Measurements from ENCODE around the gene SMS.
"Not testable (repeated sequence)": the region's sequence is repeated elsewhere in the genome, so short reads cannot be mapped to it uniquely, and the experiment has no call there.

The SMS gene

DNA sequence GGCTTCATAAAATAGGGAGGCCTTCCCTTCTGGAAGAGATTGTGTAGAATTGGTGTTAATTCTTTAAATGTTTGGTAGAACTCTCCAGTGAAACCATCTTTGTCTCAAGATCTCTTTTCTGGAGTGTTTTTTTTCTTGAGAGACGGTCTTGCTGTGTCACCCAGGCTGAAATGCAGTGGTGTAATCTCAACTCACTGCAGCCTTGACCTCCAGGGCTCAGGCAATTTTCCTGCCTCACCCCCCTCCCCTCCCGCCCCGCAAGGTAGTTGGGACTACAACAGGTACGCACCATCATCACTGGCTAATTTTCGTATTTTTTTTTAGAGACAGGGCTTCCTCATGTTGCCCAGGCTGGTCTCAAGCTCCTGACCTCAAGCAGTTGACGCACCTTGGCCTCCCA lies 12.1 kb downstream of the SMS start:
- DNase-seq, result no peak

DNA sequence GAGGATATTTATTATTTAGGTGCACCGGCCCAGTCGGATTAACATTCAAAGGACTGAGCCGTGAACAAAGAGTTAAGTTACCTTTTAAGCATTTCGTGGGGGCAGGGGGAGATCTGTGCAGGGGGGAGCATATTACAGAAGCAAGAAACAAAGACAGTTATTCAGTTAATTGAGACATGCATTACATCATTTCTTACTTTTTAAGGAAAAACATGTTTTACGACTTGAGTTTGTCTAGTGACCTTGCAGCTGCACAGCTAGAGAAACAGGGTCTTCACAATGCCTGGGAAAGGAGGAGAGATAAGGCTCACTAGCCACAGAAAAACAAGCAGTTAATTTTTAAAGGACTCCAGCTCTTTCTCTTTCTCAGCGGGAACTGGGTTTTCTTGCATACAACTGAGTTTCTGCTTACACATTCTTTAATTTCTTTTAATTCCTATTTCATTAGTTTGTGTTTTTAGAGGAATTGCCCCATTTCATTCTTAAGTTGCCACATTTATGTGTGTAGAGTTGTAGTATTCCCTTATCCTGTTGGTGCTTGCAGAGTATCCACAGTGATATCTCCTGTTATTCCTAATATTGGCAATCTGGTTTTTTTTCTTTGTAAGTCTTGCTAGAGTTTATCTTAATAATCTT lies 12.8 kb downstream of the SMS start:
- not testable (repeated sequence) for DNase-seq

DNA sequence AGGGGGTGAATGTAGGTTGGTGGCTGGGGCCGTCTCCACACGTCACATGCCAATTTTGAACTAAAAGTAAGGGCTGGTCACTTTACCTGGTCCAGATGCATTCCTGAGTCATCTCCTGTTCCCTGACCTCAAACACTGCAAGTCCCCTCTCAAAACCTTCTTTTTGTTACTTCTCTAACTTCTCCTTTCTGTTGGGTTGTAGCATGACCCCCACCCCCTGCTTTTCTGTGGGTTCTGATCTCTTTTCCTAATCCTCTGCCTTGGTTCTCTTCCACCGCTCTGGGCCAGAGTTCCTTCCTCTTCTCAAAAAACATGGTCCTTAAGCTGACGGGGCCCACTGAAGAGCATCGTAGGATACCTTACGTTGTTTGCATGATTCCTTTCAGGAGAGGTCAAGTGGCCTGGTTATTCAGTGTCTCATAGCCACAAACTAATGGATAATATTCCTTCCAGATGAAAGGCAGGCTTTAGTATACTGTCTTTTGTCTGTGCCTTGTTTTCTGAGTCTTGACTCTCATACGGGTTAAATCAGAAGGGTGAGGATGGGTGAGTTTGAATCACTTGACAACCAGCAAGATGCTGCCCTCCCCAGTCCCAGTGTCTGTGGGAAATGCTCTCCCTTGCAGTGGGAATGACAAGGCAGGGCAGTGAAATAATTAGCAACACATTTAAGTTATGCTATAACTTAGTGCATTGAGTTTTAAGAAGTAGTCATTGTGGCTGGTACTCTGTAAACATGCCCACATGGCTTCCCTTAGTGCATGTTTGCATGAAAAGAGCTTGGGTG lies 15.1 kb downstream of the SMS start:
- no peak for DNase-seq

- DNase-seq, result no peak
These were observed 16.3 kb downstream of the SMS start for GRCh38 chrX:21956783-21957182.

GRCh38 chrX:21958187-21958586 lies 17.7 kb downstream of the SMS start:
- no peak for DNase-seq

DNA sequence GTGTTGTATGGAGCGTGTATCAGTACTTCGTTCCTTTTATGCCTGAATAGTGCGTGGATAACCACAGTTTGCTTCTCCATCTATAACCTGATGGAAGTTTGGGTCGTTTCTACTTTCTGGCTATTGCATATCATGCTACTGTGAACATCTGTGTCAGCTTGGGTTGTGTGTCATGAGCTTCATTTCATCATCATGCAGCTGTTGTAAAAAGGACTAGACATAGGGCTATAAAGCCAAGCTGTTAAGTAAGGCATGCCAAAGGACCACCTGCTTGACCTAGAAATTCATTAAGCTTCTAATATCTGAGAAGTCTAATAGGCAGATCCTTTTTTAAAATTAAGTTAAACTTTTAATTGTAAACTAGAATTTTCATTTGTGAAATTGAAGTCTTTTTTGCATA lies 18.4 kb downstream of the SMS start:
- peak in 1 of 2 experiments; percentile 49 for DNase-seq

- no peak for DNase-seq
These were observed 19.0 kb downstream of the SMS start for GRCh38 chrX:21959362-21960051.

- no peak for DNase-seq
These were observed 20.3 kb downstream of the SMS start for GRCh38 chrX:21960569-21961541.

GRCh38 chrX:21962361-21962760 lies 21.9 kb downstream of the SMS start:
- no peak for DNase-seq

GRCh38 chrX:21963269-21963668 lies 22.8 kb downstream of the SMS start:
- no peak for DNase-seq

DNA sequence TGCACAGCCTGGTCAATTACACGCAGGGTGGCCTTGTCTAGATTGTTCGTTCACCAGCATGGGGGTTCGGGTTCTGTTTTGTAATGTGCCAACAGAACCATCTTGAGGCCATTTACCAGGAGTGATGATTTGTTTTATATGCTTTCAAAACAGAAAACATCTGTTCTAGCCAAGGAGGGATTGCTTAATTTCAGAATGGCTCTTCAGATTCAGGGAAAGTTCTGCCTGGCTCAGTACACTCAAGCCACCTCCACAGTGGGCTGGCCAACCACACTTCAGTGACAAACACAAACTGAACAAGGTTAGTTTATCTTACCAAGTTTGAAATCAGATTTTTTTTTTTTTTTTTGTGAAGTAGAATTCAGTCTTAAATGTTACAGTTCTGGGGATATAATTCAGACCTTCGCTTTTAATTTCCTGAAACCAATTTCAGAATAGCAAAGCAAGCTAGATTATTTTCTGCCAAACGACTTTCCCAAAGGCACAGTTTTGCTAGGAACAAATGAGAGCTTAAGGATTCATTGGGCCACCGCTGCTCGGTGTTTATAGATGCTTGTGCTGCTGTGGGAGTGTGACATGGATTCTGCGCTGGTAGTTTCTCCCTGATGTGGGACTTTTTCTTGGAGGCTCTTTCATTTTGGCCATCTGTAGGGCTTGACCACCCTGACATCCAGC lies 23.4 kb downstream of the SMS start:
- peak in 1 of 2 experiments; percentile 47 for DNase-seq

- DNase-seq, result no peak
These were observed 26.4 kb downstream of the SMS start for GRCh38 chrX:21966866-21967265.

- no peak for DNase-seq
These were observed 27.8 kb downstream of the SMS start for GRCh38 chrX:21968333-21968732.

DNA sequence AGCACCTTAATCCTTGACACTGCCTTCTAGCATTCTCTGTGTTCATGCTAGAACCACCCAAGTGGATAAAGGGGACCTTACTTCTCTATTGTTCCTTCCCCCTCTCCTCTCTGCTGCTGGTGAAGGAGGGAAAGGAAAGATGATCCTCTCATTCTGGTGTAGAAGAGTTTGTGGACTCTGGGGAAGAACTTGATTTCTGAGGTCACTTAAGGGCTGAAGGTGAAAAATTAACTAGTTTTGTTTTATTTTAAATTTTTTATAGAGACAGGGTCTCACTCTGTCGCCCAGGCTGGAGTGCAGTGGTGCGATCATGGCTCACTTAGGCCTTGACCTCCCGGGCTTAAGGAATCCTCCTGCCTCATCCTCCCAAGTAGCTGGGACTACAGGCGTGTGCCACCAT lies 29.8 kb downstream of the SMS start:
- no peak for DNase-seq

GRCh38 chrX:21972046-21972445 lies 31.5 kb downstream of the SMS start:
- no peak for DNase-seq

DNA sequence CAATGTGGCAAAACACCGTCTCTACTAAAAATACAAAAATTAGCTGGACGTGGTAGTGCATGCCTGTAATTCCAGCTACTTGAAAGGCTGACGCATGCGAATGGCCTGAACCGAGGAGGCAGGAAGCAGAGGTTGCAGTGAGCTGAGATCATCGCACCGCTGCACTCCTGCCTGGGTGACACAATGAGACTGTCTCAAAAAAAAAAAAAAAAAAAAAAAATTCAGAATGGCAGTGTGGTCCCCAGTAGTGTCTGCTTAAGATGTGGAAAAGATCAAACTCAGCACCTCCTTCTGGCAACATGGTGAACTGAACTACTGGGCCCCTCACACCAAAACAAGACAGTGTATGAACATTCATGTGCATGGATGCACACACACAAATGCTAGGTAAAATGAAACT lies 32.2 kb downstream of the SMS start:
- DNase-seq, result no peak

GRCh38 chrX:21973321-21974010 lies 33.0 kb downstream of the SMS start:
- DNase-seq, result no peak

DNA sequence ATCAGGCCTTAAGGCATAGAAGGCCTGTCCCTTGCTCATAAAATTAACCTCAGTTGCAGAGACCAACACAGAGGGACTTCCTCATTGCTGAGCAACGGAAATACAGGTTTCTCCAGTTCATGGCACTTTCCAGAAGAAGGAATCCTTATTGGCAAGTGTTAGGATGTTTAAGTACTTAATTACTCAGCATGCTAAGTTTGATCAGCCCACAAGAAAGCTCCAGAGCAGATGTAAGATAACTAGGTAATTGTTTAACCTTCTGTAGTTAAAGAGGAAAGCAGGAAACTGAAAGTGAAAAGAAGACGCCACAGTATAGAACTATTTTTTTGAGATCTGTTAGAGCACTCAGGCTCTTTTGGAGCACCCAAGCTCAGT lies 33.5 kb downstream of the SMS start:
- DNase-seq, result no peak

DNA sequence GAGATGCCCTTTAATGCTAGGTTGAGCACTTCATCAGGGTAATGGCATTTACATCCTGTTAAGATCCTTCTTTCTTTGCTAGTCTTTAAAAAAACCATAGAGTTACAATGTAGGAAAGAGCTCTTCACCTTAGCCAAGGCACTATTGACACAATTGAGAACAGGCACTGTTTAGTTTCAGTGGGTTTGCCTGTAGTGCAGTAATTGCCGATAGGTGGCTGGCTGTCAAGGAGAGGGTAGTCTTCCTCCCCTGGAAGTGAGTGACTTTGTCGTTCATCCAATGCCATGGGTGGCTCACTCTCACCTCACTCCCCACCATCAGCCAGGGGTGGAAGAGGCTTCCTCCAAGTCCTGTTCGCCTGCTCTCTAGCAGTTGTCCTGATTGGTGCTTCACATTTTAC lies 34.7 kb downstream of the SMS start:
- no peak for DNase-seq

GRCh38 chrX:21975812-21976211 lies 35.3 kb downstream of the SMS start:
- peak in 1 of 2 experiments; percentile 25 for DNase-seq

GRCh38 chrX:21978346-21978745 lies 37.8 kb downstream of the SMS start:
- DNase-seq, result no peak

DNA sequence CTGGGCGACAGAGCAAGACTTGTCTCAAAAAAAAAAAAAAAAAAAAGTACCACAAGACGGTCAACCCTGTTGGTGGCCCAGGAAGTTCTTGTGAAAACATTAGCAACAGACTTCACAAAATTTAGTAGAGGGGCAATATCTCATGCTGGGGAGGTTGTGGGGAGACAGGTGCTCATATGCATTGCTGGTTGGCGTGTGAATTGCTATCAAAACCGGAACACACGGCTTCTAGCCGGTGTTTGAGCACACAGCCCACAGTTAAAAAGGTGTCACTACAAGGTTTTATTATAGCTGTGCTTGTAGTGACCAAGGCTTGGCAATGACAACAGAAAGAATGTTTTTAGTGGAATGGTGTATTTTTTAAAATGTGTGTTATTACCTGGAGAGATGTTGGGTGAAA lies 41.8 kb downstream of the SMS start:
- DNase-seq, result no peak
